Measurements from ENCODE around the gene DHRSX. TPM values are rescaled to one million over a fixed set of nuclear protein-coding genes. Genes with fewer than 3 reads are reported as not detected.

DHRSX gene
- total RNA-seq, 1 donor from 2014 or later = 37.1 TPM

GRCh38 chrX:2487366-2487765 is 13.4 kb downstream of the DHRSX start:
- Mint-ChIP-seq H3K4me1 (ENCODE audit: low read depth, unreplicated experiment) (peaks cover 25% of the 10 kb centered on the region), H3K27me3 (ENCODE audit: unreplicated experiment) (peaks cover 2% of the 10 kb centered on the region), H3K4me3 (ENCODE audit: unreplicated experiment) (no peak overlapping the region), H3K36me3 (ENCODE audit: unreplicated experiment) (peaks cover 12% of the 10 kb centered on the region), H3K9me3 (ENCODE audit: unreplicated experiment) (peaks cover 7% of the 10 kb centered on the region), H3K27ac (ENCODE audit: unreplicated experiment) (no peak overlapping the region)
- no peak for TF ChIP-seq CTCF (IDR thresholded peaks at IDR 0.05; ENCODE audit: partially characterized antibody, unreplicated experiment)
- DNase-seq = no peak

- DNase-seq = no peak
- peaks cover 4% of the 10 kb centered on the region for H3K9me3 Mint-ChIP-seq (ENCODE audit: unreplicated experiment)
- TF ChIP-seq CTCF (IDR thresholded peaks at IDR 0.05; ENCODE audit: partially characterized antibody, unreplicated experiment) = no peak
- peaks cover 21% of the 10 kb centered on the region for H3K4me1 Mint-ChIP-seq (ENCODE audit: low read depth, unreplicated experiment)
- peaks cover 8% of the 10 kb centered on the region for H3K36me3 Mint-ChIP-seq (ENCODE audit: unreplicated experiment)
- H3K27me3 Mint-ChIP-seq (ENCODE audit: unreplicated experiment) = peaks cover 2% of the 10 kb centered on the region
- H3K27ac Mint-ChIP-seq (ENCODE audit: unreplicated experiment) = no peak overlapping the region
- no peak overlapping the region for H3K4me3 Mint-ChIP-seq (ENCODE audit: unreplicated experiment)
Observed at GRCh38 chrX:2486476-2487133, 14.2 kb downstream of the DHRSX start.

GRCh38 chrX:2485789-2486345 is 14.9 kb downstream of the DHRSX start:
- H3K4me1 Mint-ChIP-seq (ENCODE audit: low read depth, unreplicated experiment) = peaks cover 21% of the 10 kb centered on the region
- no peak for TF ChIP-seq CTCF (IDR thresholded peaks at IDR 0.05; ENCODE audit: partially characterized antibody, unreplicated experiment)
- H3K27me3 Mint-ChIP-seq (ENCODE audit: unreplicated experiment) = peaks cover 2% of the 10 kb centered on the region
- no peak overlapping the region for H3K4me3 Mint-ChIP-seq (ENCODE audit: unreplicated experiment)
- DNase-seq = no peak
- H3K36me3 Mint-ChIP-seq (ENCODE audit: unreplicated experiment) = peaks cover 8% of the 10 kb centered on the region
- peak overlapping the region; percentile 43 for H3K27ac Mint-ChIP-seq (ENCODE audit: unreplicated experiment)
- H3K9me3 Mint-ChIP-seq (ENCODE audit: unreplicated experiment) = peaks cover 4% of the 10 kb centered on the region

DNA sequence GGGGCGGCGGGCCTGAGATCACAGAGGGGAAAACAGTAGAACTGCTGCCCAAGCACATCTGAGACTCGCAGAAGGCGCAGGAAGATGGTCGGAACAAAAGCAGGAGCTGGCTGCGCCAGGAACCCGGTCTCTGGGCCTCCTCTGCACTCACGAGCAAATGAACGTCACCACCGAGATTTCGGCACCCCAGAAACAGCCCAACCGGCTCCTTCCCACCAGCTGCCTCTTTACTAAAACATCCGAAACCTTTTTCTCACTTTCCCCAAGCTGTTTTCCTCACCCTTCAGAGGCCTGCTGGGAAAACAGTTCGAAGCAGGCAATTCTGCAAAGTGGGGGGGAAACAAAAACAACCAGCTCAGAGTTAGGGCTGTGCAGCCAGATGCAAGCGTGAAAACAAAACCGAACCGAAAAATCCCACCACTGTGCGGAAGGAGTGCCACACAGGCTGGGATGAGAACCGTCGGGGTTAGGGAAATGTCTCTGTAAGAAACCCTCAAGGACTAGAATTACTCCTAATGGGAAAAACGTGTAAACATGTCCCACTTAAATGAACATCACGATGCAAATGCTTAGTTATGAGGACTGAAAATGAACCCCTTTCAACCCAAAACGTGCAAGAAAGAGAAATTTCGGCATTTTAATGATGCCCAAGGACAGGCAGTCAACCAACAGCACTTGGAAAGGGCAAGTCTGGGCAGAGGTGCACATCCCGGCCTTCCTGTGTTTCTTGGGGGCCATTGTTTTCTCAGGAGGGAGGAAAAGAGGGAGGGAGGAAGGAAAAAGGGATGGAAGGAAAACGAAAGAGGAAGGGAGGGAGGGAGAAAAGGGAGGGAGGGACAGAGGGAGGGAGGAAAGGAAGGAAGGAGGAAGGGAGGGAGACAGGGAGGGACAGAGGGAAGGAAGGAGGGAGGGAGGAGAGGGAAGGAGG is 15.8 kb downstream of the DHRSX start:
- peak overlapping the region; percentile 75 for H3K4me3 Mint-ChIP-seq (ENCODE audit: unreplicated experiment)
- H3K36me3 Mint-ChIP-seq (ENCODE audit: unreplicated experiment) = peaks cover 11% of the 10 kb centered on the region
- H3K27me3 Mint-ChIP-seq (ENCODE audit: unreplicated experiment) = peaks cover 2% of the 10 kb centered on the region
- TF ChIP-seq CTCF (IDR thresholded peaks at IDR 0.05; ENCODE audit: partially characterized antibody, unreplicated experiment) = no peak
- H3K4me1 Mint-ChIP-seq (ENCODE audit: low read depth, unreplicated experiment) = peaks cover 21% of the 10 kb centered on the region
- peaks cover 7% of the 10 kb centered on the region for H3K9me3 Mint-ChIP-seq (ENCODE audit: unreplicated experiment)
- no peak for DNase-seq
- peak overlapping the region; percentile 79 for H3K27ac Mint-ChIP-seq (ENCODE audit: unreplicated experiment)
